GM12892 (cell line): Measurements from ENCODE around the gene ZNF41.

ENCODE experiments used
- POLR2A ChIP-seq: IDR thresholded peaks from 2 replicates; pipeline ENCODE4 v1.6.1; 2011; ENCODE audit warnings: low read depth, low read length, control low read depth
- TAF1 ChIP-seq: IDR thresholded peaks from 2 replicates; pipeline ENCODE4 v1.6.1; 2011; ENCODE audit warnings: low read depth, mild to moderate bottlenecking, control low read depth, low read length, borderline replicate concordance

GRCh38 chrX:47452112-47452511, 30.9 kb downstream of the ZNF41 start:
- no peak for TF ChIP-seq POLR2A
- TF ChIP-seq TAF1: no peak
